Measurements from ENCODE around the gene SMC3.
A peak's percentile ranks its signal among the peaks of the same experiment; 100 is the strongest.

The SMC3 gene

GRCh38 chr10:110549211-110549610 is 18.3 kb upstream of the SMC3 start:
- DNase-seq (ENCODE audit: low read depth, low spot score), result no peak
- TF ChIP-seq, protein P1, sequence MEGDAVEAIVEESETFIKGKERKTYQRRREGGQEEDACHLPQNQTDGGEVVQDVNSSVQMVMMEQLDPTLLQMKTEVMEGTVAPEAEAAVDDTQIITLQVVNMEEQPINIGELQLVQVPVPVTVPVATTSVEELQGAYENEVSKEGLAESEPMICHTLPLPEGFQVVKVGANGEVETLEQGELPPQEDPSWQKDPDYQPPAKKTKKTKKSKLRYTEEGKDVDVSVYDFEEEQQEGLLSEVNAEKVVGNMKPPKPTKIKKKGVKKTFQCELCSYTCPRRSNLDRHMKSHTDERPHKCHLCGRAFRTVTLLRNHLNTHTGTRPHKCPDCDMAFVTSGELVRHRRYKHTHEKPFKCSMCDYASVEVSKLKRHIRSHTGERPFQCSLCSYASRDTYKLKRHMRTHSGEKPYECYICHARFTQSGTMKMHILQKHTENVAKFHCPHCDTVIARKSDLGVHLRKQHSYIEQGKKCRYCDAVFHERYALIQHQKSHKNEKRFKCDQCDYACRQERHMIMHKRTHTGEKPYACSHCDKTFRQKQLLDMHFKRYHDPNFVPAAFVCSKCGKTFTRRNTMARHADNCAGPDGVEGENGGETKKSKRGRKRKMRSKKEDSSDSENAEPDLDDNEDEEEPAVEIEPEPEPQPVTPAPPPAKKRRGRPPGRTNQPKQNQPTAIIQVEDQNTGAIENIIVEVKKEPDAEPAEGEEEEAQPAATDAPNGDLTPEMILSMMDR (IDR thresholded peaks at IDR 0.05; ENCODE audit: insufficient read depth, low read length, missing control alignments), result no peak
- CTCF ChIA-PET, result interaction anchor here (0.8 to 8.2 kb wide), 19 partner anchors 8 to 342 kb away, joined by 3 to 144 read pairs (median 5); partner anchors contain the start of genes MXI1, SMC3 and SMNDC1
- POLR2A ChIA-PET, result no interaction called here
- no peak overlapping the region for H3K4me3 ChIP-seq (ENCODE audit: low read depth, low read length)

GRCh38 chr10:110553905-110554304 is 13.6 kb upstream of the SMC3 start:
- TF ChIP-seq, protein P1 (IDR thresholded peaks at IDR 0.05; ENCODE audit: insufficient read depth, low read length, missing control alignments), result no peak
- DNase-seq (ENCODE audit: low read depth, low spot score), result no peak
- ChIA-PET CTCF (interaction anchor here (1.2 to 1.9 kb wide), 2 partner anchors 10 to 248 kb away, joined by 3 to 8 read pairs; no protein-coding TSS in a partner anchor), POLR2A (no interaction called here)
- H3K4me3 ChIP-seq (ENCODE audit: low read depth, low read length), result no peak overlapping the region

DNA sequence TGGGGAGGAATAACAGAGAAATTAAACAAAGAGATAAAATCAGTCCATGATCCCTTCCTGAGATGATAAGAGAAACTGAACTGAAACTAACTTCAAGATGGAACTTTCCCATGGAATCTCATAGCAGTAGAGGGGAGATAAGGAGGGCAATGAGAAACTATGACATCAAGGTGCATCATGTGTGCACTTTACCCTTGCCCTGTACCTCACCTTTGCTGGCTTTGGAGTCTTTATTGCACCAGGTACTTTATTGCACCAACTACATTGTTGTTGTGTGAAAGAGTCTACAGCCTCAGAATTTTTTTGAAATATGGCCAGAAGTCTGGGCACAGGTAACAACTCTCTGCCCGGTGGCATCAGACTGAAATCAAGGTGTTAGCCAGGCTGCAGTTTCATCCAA is 11.2 kb upstream of the SMC3 start:
- H3K4me3 ChIP-seq (ENCODE audit: low read depth, low read length), result no peak overlapping the region
- ChIA-PET POLR2A (no interaction called here), CTCF (no interaction called here)
- TF ChIP-seq, protein P1 (IDR thresholded peaks at IDR 0.05; ENCODE audit: insufficient read depth, low read length, missing control alignments), result no peak
- DNase-seq (ENCODE audit: low read depth, low spot score), result no peak

DNA sequence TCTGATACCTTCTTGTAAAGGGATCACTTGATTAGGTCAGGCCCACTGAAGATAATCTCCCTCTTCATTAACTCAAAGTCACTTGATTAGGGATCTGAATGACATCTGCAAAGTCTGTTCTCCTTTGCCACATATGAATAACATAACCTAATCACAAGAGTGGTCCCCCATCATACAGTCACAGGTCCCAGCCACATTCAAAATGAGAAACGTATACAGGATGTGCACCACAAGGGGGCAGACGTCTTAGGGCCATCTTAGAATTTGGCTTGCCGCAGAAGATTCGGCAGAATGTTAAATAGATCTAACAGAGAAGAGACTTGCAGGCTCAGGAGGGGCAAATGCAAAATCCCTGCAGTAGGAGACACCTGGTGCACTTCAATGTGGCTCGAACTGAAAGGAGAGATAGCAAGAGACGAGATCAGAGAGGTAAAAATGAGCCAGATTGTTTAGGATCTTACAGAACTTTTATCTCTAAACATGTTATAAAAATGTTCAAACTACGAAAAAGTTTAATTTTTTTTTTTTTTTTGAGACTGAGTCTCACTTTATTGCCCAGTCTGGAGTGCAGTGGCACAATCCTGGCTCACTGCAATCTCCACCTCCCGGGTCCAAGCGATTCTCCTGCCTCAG is 10.4 kb upstream of the SMC3 start:
- CTCF ChIA-PET, result interaction anchor here (0.6 to 3.8 kb wide), 3 partner anchors 9 to 234 kb away, joined by 3 to 27 read pairs (median 5); no protein-coding TSS in a partner anchor
- TF ChIP-seq, protein P1 (IDR thresholded peaks at IDR 0.05; ENCODE audit: insufficient read depth, low read length, missing control alignments), result peak; percentile 60
- DNase-seq (ENCODE audit: low read depth, low spot score), result no peak
- no peak overlapping the region for H3K4me3 ChIP-seq (ENCODE audit: low read depth, low read length)
- POLR2A ChIA-PET, result no interaction called here

GRCh38 chr10:110558041-110558440 is 9.5 kb upstream of the SMC3 start:
- CTCF ChIA-PET, result interaction anchor here (0.6 to 3.8 kb wide), 5 partner anchors 10 to 253 kb away, joined by 3 to 27 read pairs (median 3); partner anchors contain the start of gene SMNDC1
- no peak for DNase-seq (ENCODE audit: low read depth, low spot score)
- no peak overlapping the region for H3K4me3 ChIP-seq (ENCODE audit: low read depth, low read length)
- POLR2A ChIA-PET, result no interaction called here
- TF ChIP-seq, protein P1 (IDR thresholded peaks at IDR 0.05; ENCODE audit: insufficient read depth, low read length, missing control alignments), result no peak

- no peak for DNase-seq (ENCODE audit: low read depth, low spot score)
- no peak overlapping the region for H3K4me3 ChIP-seq (ENCODE audit: low read depth, low read length)
- TF ChIP-seq, protein P1 (IDR thresholded peaks at IDR 0.05; ENCODE audit: insufficient read depth, low read length, missing control alignments), result no peak
- POLR2A ChIA-PET, result no interaction called here
- CTCF ChIA-PET, result interaction anchor here (0.8 to 3.8 kb wide), 6 partner anchors 10 to 255 kb away, joined by 3 to 27 read pairs (median 5); no protein-coding TSS in a partner anchor
Observed at GRCh38 chr10:110560012-110560411, 7.5 kb upstream of the SMC3 start.

All from AG04449 (cell line).